Chondrocyte (in vitro differentiated cells): ENCODE data around the gene MAPK8IP3. TPM values are rescaled to one million over a fixed set of nuclear protein-coding genes. Genes with fewer than 3 reads are reported as not detected.

ENCODE experiments used
- DNase-seq: peaks from one replicate; pipeline ENCODE4 v3.0.0; 2021; ENCODE audit warnings: mixed read lengths, low spot score
- H3K27ac Mint-ChIP-seq: one replicate; pipeline ENCODE4 v1.8.0; 2021; ENCODE audit warnings: mild to moderate bottlenecking, moderate library complexity, mixed read lengths; ENCODE audit not compliant: unreplicated experiment
- H3K27me3 Mint-ChIP-seq: 2 replicates; pipeline ENCODE4 v1.8.0; 2021; ENCODE audit warnings: low read depth, mixed read lengths
- H3K36me3 Mint-ChIP-seq: 2 replicates; pipeline ENCODE4 v1.8.0; 2021; ENCODE audit warnings: low read depth, mixed read lengths
- H3K4me1 Mint-ChIP-seq: 2 replicates; pipeline ENCODE4 v1.8.0; 2021; ENCODE audit warnings: low read depth, mild to moderate bottlenecking, mixed read lengths
- H3K4me3 Mint-ChIP-seq: one replicate; pipeline ENCODE4 v1.8.0; 2021; ENCODE audit warnings: mild to moderate bottlenecking, moderate library complexity, mixed read lengths; ENCODE audit not compliant: unreplicated experiment
- H3K9me3 Mint-ChIP-seq: 2 replicates; pipeline ENCODE4 v1.8.0; 2021; ENCODE audit warnings: low read depth, mixed read lengths
- total RNA-seq: library from RNA; stranded (reverse); gene quantifications from 3 replicates; pipeline ENCODE4 v1.2.1, GENCODE V29; 2021
- TF ChIP-seq, protein P1 (sequence below): fragments of 200-600 bp; sonication (generic); IDR thresholded peaks from 2 replicates; pipeline ENCODE4 v1.5.0; 2021; ENCODE audit warnings: antibody characterized with exemption, mild to moderate bottlenecking, moderate library complexity

Gene MAPK8IP3
- total RNA-seq, 1 donor from 2014 or later: 53.8 TPM

DNA sequence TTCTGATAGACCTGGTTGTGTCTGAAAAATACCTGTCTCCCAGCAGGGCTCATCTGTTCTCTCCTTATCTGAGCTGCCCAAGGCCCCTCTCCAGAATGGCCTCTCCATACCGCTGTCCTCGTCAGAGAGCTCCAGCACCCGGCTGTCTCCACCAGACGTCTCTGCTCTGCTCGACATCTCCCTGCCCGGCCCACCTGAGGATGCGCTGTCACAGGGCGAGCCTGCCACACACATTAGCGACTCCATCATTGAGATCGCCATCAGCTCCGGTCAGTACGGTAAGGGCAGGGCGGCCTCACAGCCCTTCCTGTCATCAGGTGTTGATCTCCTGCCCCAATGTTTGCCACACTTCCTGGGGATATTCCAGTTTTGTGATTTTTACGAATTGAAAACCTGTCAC is 38.1 kb upstream of the MAPK8IP3 start:
- TF ChIP-seq, protein P1, sequence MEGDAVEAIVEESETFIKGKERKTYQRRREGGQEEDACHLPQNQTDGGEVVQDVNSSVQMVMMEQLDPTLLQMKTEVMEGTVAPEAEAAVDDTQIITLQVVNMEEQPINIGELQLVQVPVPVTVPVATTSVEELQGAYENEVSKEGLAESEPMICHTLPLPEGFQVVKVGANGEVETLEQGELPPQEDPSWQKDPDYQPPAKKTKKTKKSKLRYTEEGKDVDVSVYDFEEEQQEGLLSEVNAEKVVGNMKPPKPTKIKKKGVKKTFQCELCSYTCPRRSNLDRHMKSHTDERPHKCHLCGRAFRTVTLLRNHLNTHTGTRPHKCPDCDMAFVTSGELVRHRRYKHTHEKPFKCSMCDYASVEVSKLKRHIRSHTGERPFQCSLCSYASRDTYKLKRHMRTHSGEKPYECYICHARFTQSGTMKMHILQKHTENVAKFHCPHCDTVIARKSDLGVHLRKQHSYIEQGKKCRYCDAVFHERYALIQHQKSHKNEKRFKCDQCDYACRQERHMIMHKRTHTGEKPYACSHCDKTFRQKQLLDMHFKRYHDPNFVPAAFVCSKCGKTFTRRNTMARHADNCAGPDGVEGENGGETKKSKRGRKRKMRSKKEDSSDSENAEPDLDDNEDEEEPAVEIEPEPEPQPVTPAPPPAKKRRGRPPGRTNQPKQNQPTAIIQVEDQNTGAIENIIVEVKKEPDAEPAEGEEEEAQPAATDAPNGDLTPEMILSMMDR: no peak
- H3K36me3 Mint-ChIP-seq: peaks cover 51% of the 10 kb centered on the region
- DNase-seq: no peak
- no peak overlapping the region for H3K27ac Mint-ChIP-seq
- H3K9me3 Mint-ChIP-seq: no peaks in the 10 kb centered on the region
- no peaks in the 10 kb centered on the region for H3K4me1 Mint-ChIP-seq
- no peaks in the 10 kb centered on the region for H3K27me3 Mint-ChIP-seq
- H3K4me3 Mint-ChIP-seq: no peak overlapping the region

DNA sequence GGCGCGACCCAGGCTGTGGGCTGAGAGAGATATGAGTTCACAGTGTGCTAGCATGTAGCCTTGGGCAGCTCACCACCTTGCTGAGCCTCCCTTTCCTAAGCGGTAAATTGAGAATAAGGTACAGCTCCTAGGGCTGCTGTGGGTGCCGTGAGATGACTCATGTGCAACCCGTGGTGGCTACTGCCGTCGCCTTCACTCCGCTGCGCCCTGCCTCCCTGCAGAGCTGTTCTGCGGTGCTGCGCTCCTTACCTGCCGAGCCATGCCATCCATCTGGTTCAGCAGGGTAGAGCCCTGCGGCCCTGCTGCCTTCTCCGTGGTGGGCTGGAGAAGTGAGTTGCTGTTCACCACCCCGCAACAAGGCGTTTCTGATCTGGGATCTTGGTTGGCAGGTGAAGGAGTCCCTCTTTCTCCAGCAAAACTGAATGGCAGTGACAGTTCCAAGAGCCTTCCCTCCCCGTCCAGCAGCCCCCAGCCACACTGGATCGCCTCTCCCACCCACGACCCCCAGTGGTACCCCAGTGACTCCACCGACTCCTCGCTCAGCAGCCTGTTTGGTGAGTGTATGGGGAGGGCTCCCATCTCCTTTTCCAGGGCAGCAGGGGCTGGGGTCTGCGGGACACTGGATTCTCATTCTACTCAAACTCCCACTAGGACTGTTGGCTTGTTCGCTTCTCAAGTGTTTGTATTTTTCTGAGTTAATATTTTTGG is 37.2 kb upstream of the MAPK8IP3 start:
- DNase-seq: no peak
- peaks cover 55% of the 10 kb centered on the region for H3K36me3 Mint-ChIP-seq
- H3K4me3 Mint-ChIP-seq: no peak overlapping the region
- TF ChIP-seq, protein P1: no peak
- no peaks in the 10 kb centered on the region for H3K9me3 Mint-ChIP-seq
- H3K27me3 Mint-ChIP-seq: no peaks in the 10 kb centered on the region
- H3K4me1 Mint-ChIP-seq: no peaks in the 10 kb centered on the region
- no peak overlapping the region for H3K27ac Mint-ChIP-seq

DNA sequence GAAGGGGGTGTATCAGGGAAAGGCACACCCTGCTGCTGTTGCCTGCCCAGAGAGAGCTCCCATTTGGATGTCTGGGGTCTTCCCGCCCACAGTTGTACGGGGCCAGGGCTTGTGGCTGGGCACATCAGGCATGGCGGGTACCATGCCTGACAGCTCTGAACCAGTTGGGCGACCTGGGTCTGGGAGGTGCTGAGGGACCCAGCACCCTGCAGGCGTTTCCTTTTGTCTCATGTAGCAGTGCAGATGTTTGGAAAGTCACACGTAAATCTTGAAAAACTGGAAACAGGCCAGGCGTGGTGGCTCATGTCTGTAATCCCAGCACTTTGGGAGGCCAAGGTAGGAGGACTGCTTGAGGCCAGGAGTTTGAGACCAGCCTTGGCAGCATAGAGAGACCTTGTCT is 36.3 kb upstream of the MAPK8IP3 start:
- peaks cover 52% of the 10 kb centered on the region for H3K36me3 Mint-ChIP-seq
- no peaks in the 10 kb centered on the region for H3K9me3 Mint-ChIP-seq
- H3K4me1 Mint-ChIP-seq: peaks cover 5% of the 10 kb centered on the region
- H3K27me3 Mint-ChIP-seq: no peaks in the 10 kb centered on the region
- H3K4me3 Mint-ChIP-seq: no peak overlapping the region
- no peak overlapping the region for H3K27ac Mint-ChIP-seq
- no peak for DNase-seq
- TF ChIP-seq, protein P1: no peak

DNA sequence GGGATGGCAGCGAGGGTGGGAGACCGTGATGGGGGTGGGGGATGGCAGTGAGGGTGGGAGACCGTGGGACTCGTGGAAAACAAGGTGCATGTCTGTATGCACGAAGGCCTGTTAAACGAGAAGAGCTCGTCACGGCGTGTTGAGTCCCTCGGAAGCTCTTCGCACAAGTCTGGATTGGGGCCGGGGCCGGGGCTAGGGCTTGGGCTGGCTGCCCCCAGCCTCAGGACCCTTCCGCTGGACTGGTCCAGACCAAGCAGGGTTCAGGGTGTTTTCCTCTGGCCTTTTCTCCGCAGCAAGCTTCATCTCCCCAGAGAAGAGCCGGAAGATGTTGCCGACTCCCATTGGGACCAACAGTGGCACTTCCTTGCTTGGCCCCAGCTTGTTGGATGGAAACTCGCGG is 35.6 kb upstream of the MAPK8IP3 start:
- H3K4me3 Mint-ChIP-seq: no peak overlapping the region
- H3K9me3 Mint-ChIP-seq: no peaks in the 10 kb centered on the region
- H3K36me3 Mint-ChIP-seq: peaks cover 51% of the 10 kb centered on the region
- no peak for DNase-seq
- H3K4me1 Mint-ChIP-seq: peaks cover 12% of the 10 kb centered on the region
- TF ChIP-seq, protein P1: no peak
- no peaks in the 10 kb centered on the region for H3K27me3 Mint-ChIP-seq
- H3K27ac Mint-ChIP-seq: no peak overlapping the region

DNA sequence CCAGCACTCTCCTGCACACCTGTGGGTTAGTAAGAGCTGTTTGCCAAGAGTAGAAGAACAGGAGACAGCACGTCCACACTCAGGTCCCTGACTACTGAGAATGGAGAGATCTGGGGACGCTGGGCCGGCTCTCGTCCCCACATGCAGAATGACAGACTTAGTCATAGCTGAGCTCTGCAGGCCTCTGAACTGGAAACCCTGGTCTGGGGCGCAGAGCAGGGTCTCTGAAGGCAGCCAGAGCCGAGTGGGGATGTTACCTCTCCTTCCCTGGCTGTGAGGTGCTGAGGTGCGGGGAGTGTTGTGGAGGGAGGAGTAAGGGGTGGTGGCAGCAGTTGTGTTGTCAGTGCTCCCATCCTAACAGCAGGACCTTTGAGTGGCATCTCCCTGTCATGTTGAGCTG is 35.1 kb upstream of the MAPK8IP3 start:
- H3K27me3 Mint-ChIP-seq: no peaks in the 10 kb centered on the region
- DNase-seq: no peak
- no peaks in the 10 kb centered on the region for H3K9me3 Mint-ChIP-seq
- H3K36me3 Mint-ChIP-seq: peaks cover 53% of the 10 kb centered on the region
- peaks cover 14% of the 10 kb centered on the region for H3K4me1 Mint-ChIP-seq
- TF ChIP-seq, protein P1: no peak
- no peak overlapping the region for H3K27ac Mint-ChIP-seq
- no peak overlapping the region for H3K4me3 Mint-ChIP-seq
